Uterus (tissue), 2 donors: Measurements from ENCODE around the gene PTPRM.

Source experiments
- CTCF ChIP-seq, 4 experiments: fragments of 200-600 bp in 2 of 4; fragments of 450-650 bp in 2 of 4; sonication (generic) in 2 of 4; IDR thresholded peaks; one replicate each; pipeline ENCODE4 v1.5.1; 2016 to 2019; ENCODE audit warnings: antibody characterized with exemption in 4 of 4, mild to moderate bottlenecking in 2 of 4, moderate library complexity in 1 of 4
- POLR2A ChIP-seq, 2 donors: fragments of 450-650 bp; IDR thresholded peaks; one replicate each; pipeline ENCODE4 v1.6.1; 2016; ENCODE audit warnings: antibody characterized with exemption in 2 of 2, mild to moderate bottlenecking in 1 of 2, moderate library complexity in 1 of 2

GRCh38 chr18:8435376-8435775 lies 868.3 kb downstream of the PTPRM start:
- TF ChIP-seq CTCF (IDR thresholded peaks at IDR 0.05) (no peak), POLR2A (IDR thresholded peaks at IDR 0.05) (no peak)
